Transverse colon (tissue), 4 donors: Measurements from ENCODE around the gene PRKCZ. TPM values are rescaled to one million over a fixed set of nuclear protein-coding genes. Genes with fewer than 3 reads are reported as not detected.

Experiments
- DNase-seq: peaks from one replicate; pipeline ENCODE4 v3.0.0-alpha.2; 2019
- H3K27ac ChIP-seq, 4 donors: fragments of 200-600 bp; sonication (generic); 2 replicates each; pipeline ENCODE4 v1.5.1; 2016 to 2018; ENCODE audit warnings: inconsistent platforms in 4 of 4
- H3K27me3 ChIP-seq: fragments of 200-600 bp; sonication (generic); 2 replicates; pipeline ENCODE4 v1.5.1; 2017; ENCODE audit warnings: inconsistent platforms
- H3K36me3 ChIP-seq, 4 donors: fragments of 200-600 bp; sonication (generic); 2 replicates each; pipeline ENCODE4 v1.5.1; 2017 to 2019; ENCODE audit warnings: inconsistent platforms in 4 of 4
- H3K4me1 ChIP-seq, 4 donors: fragments of 200-600 bp; sonication (generic); 2 replicates each; pipeline ENCODE4 v1.5.1; 2017 to 2020; ENCODE audit warnings: inconsistent platforms in 4 of 4
- H3K4me3 ChIP-seq, 4 donors: fragments of 200-600 bp; sonication (generic); 1 replicate in 1 of 4; 2 replicates in 3 of 4; pipeline versions ENCODE4 v1.5.1 to v1.6.1; 2017 to 2019; ENCODE audit warnings: inconsistent platforms in 4 of 4
- H3K9me3 ChIP-seq, 2 donors: fragments of 200-600 bp; sonication (generic); 2 replicates each; pipeline ENCODE4 v1.5.1; 2017 to 2019; ENCODE audit warnings: inconsistent platforms in 2 of 2
- CTCF ChIP-seq, 5 experiments: fragments of 200-600 bp in 3 of 5; fragments of 450-650 bp in 2 of 5; sonication (generic) in 3 of 5; IDR thresholded peaks; 1 replicate in 2 of 5; 2 replicates in 3 of 5; pipeline ENCODE4 v1.5.1; 2016 to 2017; ENCODE audit warnings: antibody characterized with exemption in 5 of 5, inconsistent platforms in 3 of 5, mild to moderate bottlenecking in 2 of 5, moderate library complexity in 1 of 5
- EP300 ChIP-seq: sonication (generic); formaldehyde crosslinking; IDR thresholded peaks from one replicate; pipeline ENCODE4 v1.6.1; 2017; ENCODE audit warnings: antibody characterized with exemption, low read depth
- POLR2A ChIP-seq: fragments of 450-650 bp; IDR thresholded peaks from one replicate; pipeline ENCODE4 v1.6.1; 2016; ENCODE audit warnings: antibody characterized with exemption, mild to moderate bottlenecking, moderate library complexity
- POLR2AphosphoS5 ChIP-seq, 3 donors: sonication (generic); formaldehyde crosslinking; IDR thresholded peaks; one replicate each; pipeline ENCODE4 v1.6.1; 2016; ENCODE audit warnings: antibody characterized with exemption in 3 of 3
- WGBS, 2 donors: methylation state at CpG; one replicate each; pipeline ENCODE4 v1.1.5; 2018; ENCODE audit warnings: low coverage in 1 of 2; 5-methylcytosine and 5-hydroxymethylcytosine counted together
- in situ Hi-C, 4 donors: fragments of 200-750 bp; cut with MboI; loops; one replicate each; pipeline versions ENCODE4 v1.15.0 to v1.15.1; 2017; ENCODE audit warnings: low sequenced_read_pairs in 3 of 4, low pct_ligation_motif_present in 1 of 4, low pct_unique_long_range_greater_than_20kb in 1 of 4
- intact Hi-C: fragments of 100-400 bp; cut with DNase I; formaldehyde crosslinking; loops from one replicate; pipeline ENCODE4 v1.15.1; 2023; ENCODE audit warnings: low total_unique reads
- total RNA-seq, 4 donors: library from RNA; depleted of rRNA; stranded (reverse); fragments of >200 nt; gene quantifications; one replicate each; pipeline ENCODE4 v1.1.0, GENCODE V29; 2016

Gene PRKCZ
- total RNA-seq, 4 donors from 2014 or later, result 48.6 to 96.7 (median 54.4) TPM

DNA sequence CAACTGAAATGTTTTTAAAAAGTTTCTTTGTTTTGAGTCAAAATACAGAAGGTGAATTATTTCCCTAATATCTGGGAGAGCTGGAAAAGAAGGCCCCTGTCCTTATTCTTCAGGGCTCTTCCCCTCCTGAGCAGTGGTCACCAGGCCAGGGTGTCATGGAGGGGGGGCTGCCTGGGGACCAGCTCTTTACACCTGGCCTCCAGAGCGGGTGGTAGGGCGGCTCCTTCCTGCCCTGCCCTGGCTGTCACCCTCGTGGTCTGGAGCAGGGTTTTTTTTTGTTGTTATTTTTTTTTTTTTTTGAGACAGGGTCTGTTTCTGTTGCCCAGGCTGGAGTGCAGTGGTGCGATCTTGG lies 184.5 kb downstream of the PRKCZ start:
- intact Hi-C loops (loop anchor here (5.0 kb wide), 2 partner anchors 43 to 78 kb away; no protein-coding TSS in a partner anchor), in situ Hi-C loops (no loop called here)
- TF ChIP-seq POLR2AphosphoS5 (IDR thresholded peaks at IDR 0.05) (no peak), CTCF (IDR thresholded peaks at IDR 0.05) (no peak), EP300 (no peak), POLR2A (no peak)
- Histone ChIP-seq H3K27me3 (no peaks in the 10 kb centered on the region), H3K27ac (peak overlapping the region; percentile 82 to 90 (median 85)), H3K36me3 (no peaks in the 10 kb centered on the region), H3K9me3 (no peaks in the 10 kb centered on the region), H3K4me3 (peak overlapping the region in 2 of 4 donors; percentile 12 to 54), H3K4me1 (peaks cover 54 to 100% (median 94%) of the 10 kb centered on the region in 4 donors)
- WGBS, 2 donors, result 21 to 49% methylated on average over 2 to 4 of the region's 4 CpGs
- no peak for DNase-seq

Other genes with a start within 250 kb of the PRKCZ start
- 100 to 1,000 TPM; 123 to 191 (median 174) TPM for gene GNB1, start 159.3 kb upstream of the PRKCZ start, total RNA-seq
- under 1 TPM in 1 of 4 donors, not detected in 3; 0.48 TPM for gene CALML6, start 135.2 kb upstream of the PRKCZ start, total RNA-seq
- 1 to 10 TPM in 3 of 4 donors, not detected in 1; 5.2 to 9.5 (median 5.3) TPM for gene TMEM52, start 131.1 kb upstream of the PRKCZ start, total RNA-seq
- gene CFAP74, start 46.6 kb upstream of the PRKCZ start, total RNA-seq, result not detected
- gene GABRD, start 31.1 kb upstream of the PRKCZ start, total RNA-seq, result not detected
- gene FAAP20, start 144.4 kb downstream of the PRKCZ start, total RNA-seq, result 10 to 100 TPM; 19.4 to 84.5 (median 34.9) TPM
- 10 to 100 TPM; 24.4 to 52.4 (median 32.2) TPM for gene SKI, start 177.9 kb downstream of the PRKCZ start, total RNA-seq